ENCODE measurements around the gene MUC2.
"Not testable (repeated sequence)": the region's sequence is repeated elsewhere in the genome, so short reads cannot be mapped to it uniquely, and the experiment has no call there.

MUC2 gene

GRCh38 chr11:1108246-1108900, 33.7 kb downstream of the MUC2 start:
- no peak for DNase-seq

- DNase-seq, result no peak
Observed at GRCh38 chr11:1109101-1109917, 34.6 kb downstream of the MUC2 start.

GRCh38 chr11:1109918-1110705, 35.4 kb downstream of the MUC2 start:
- DNase-seq, result no peak

GRCh38 chr11:1111545-1112212, 37.0 kb downstream of the MUC2 start:
- DNase-seq, result no peak

GRCh38 chr11:1112351-1113191, 37.9 kb downstream of the MUC2 start:
- no peak for DNase-seq

GRCh38 chr11:1113405-1114201, 38.9 kb downstream of the MUC2 start:
- DNase-seq, result no peak

- DNase-seq, result not testable (repeated sequence)
Observed at GRCh38 chr11:1115292-1115691, 40.6 kb downstream of the MUC2 start.

GRCh38 chr11:1116104-1116503, 41.4 kb downstream of the MUC2 start:
- DNase-seq, result no peak

GRCh38 chr11:1116666-1117390, 42.2 kb downstream of the MUC2 start:
- DNase-seq, result no peak

GRCh38 chr11:1117992-1118391, 43.3 kb downstream of the MUC2 start:
- no peak for DNase-seq

- no peak for DNase-seq
Observed at GRCh38 chr11:1118755-1119603, 44.3 kb downstream of the MUC2 start.

GRCh38 chr11:1119604-1120146, 45.0 kb downstream of the MUC2 start:
- DNase-seq, result no peak

- no peak for DNase-seq
Observed at GRCh38 chr11:1120532-1121330, 46.1 kb downstream of the MUC2 start.

- no peak for DNase-seq
Observed at GRCh38 chr11:1121331-1121812, 46.7 kb downstream of the MUC2 start.

- DNase-seq, result no peak
Observed at GRCh38 chr11:1121813-1122663, 47.4 kb downstream of the MUC2 start.

GRCh38 chr11:1122664-1123002, 48.0 kb downstream of the MUC2 start:
- no peak for DNase-seq

GRCh38 chr11:1123970-1124369, 49.3 kb downstream of the MUC2 start:
- DNase-seq, result no peak
